ENCODE measurements around the gene SART1. TPM values are rescaled to one million over a fixed set of nuclear protein-coding genes. Genes with fewer than 3 reads are reported as not detected.
A peak's percentile ranks its signal among the peaks of the same experiment; 100 is the strongest.

Gene SART1
- total RNA-seq, 1 donor from 2014 or later: 98.5 TPM

- H3K4me1 Mint-ChIP-seq (ENCODE audit: low read depth): no peaks in the 10 kb centered on the region
- intact Hi-C loops (cut with micrococcal nuclease): no loop called here
- no peak for DNase-seq (ENCODE audit: low spot score)
- H3K27ac Mint-ChIP-seq: no peak overlapping the region
- no peak overlapping the region for H3K4me3 Mint-ChIP-seq (ENCODE audit: low read depth)
- H3K9me3 Mint-ChIP-seq: no peaks in the 10 kb centered on the region
- H3K36me3 Mint-ChIP-seq (ENCODE audit: low read depth): peaks cover 52% of the 10 kb centered on the region
- H3K27me3 Mint-ChIP-seq (ENCODE audit: low read depth): no peaks in the 10 kb centered on the region
Observed at GRCh38 chr11:65977621-65978390, 16.3 kb downstream of the SART1 start.

DNA sequence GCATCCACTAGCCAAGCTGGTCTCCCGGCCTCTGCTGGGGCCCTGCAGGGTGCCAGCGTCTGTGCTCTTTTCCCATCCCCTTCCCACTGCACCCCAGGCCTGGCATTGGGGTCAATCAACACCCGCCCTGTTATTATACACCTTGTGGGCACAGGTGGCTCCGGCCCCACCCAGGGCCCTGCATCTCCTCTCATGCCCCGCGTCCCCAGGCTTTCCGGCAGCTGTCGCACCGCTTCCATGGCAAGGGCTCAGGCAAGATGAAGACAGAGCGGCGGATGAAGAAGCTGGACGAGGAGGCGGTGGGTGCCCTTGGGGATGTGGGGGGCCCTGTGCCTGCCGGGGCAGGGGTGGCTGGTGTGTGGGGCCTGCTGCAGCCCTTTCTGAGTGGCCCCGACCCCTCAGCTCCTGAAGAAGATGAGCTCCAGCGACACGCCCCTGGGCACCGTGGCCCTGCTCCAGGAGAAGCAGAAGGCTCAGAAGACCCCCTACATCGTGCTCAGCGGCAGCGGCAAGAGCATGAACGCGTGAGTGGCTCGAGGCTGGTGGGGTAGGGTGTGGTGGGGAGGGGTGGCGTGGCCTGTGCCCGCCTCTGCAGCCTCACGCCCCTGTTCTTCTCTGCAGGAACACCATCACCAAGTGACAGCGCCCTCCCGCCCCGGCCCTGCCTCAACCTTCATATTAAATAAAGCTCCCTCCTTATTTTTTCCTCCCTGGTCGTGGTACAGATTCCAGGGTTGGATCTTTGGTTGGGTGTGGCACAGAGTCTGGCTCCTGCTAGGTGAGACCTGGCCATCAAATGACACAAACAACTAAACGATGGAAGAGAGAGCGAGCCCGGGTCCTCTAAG is 17.1 kb downstream of the SART1 start:
- no peaks in the 10 kb centered on the region for H3K4me1 Mint-ChIP-seq (ENCODE audit: low read depth)
- peaks cover 44% of the 10 kb centered on the region for H3K36me3 Mint-ChIP-seq (ENCODE audit: low read depth)
- no peak overlapping the region for H3K4me3 Mint-ChIP-seq (ENCODE audit: low read depth)
- no peaks in the 10 kb centered on the region for H3K9me3 Mint-ChIP-seq
- no peaks in the 10 kb centered on the region for H3K27me3 Mint-ChIP-seq (ENCODE audit: low read depth)
- intact Hi-C loops (cut with micrococcal nuclease): no loop called here
- no peak overlapping the region for H3K27ac Mint-ChIP-seq
- no peak for DNase-seq (ENCODE audit: low spot score)

GRCh38 chr11:65979261-65979759 is 17.8 kb downstream of the SART1 start:
- Mint-ChIP-seq H3K27ac (no peak overlapping the region), H3K4me3 (ENCODE audit: low read depth) (no peak overlapping the region), H3K36me3 (ENCODE audit: low read depth) (peaks cover 40% of the 10 kb centered on the region), H3K27me3 (ENCODE audit: low read depth) (no peaks in the 10 kb centered on the region), H3K9me3 (no peaks in the 10 kb centered on the region), H3K4me1 (ENCODE audit: low read depth) (no peaks in the 10 kb centered on the region)
- intact Hi-C loops (cut with micrococcal nuclease): no loop called here
- no peak for DNase-seq (ENCODE audit: low spot score)

DNA sequence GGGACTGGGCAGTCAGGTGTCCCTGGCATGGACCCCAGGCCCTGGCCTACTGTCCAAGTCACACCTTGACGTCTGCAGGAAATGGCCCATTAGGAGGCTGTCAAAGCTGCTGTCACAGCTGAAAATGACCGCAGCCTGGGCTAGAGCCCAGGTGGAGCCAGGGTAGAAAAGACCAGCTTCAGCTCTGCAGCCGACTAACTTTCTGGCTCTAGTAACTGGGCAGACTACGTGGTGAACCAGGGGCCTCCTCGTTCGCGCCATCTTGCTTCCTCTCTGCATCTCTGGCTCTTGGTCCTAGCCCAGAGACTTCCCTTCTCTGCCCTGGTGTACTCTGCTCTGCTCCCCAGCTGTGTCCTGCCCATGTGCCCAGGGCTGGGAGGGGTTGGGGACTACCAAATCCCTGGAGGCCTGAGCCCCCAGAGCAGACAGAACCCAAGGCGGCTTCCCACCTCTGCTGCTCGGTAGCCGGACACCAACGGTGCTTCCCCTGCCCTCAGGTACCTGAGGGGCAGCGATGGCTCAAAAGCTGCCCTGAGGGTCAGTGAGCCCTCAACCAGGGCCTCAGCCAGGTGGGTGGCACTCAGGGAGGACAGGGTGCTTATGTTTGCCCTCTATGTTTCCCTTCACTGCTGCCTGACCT is 19.7 kb downstream of the SART1 start:
- H3K36me3 Mint-ChIP-seq (ENCODE audit: low read depth): peaks cover 32% of the 10 kb centered on the region
- no peaks in the 10 kb centered on the region for H3K27me3 Mint-ChIP-seq (ENCODE audit: low read depth)
- intact Hi-C loops (cut with micrococcal nuclease): no loop called here
- H3K4me3 Mint-ChIP-seq (ENCODE audit: low read depth): no peak overlapping the region
- H3K27ac Mint-ChIP-seq: no peak overlapping the region
- H3K9me3 Mint-ChIP-seq: no peaks in the 10 kb centered on the region
- DNase-seq (ENCODE audit: low spot score): no peak
- H3K4me1 Mint-ChIP-seq (ENCODE audit: low read depth): no peaks in the 10 kb centered on the region

GRCh38 chr11:65981972-65982823 is 20.7 kb downstream of the SART1 start:
- DNase-seq (ENCODE audit: low spot score): no peak
- H3K4me1 Mint-ChIP-seq (ENCODE audit: low read depth): no peaks in the 10 kb centered on the region
- no peaks in the 10 kb centered on the region for H3K9me3 Mint-ChIP-seq
- no peak overlapping the region for H3K4me3 Mint-ChIP-seq (ENCODE audit: low read depth)
- H3K27me3 Mint-ChIP-seq (ENCODE audit: low read depth): no peaks in the 10 kb centered on the region
- H3K36me3 Mint-ChIP-seq (ENCODE audit: low read depth): peaks cover 22% of the 10 kb centered on the region
- intact Hi-C loops (cut with micrococcal nuclease): no loop called here
- no peak overlapping the region for H3K27ac Mint-ChIP-seq

DNA sequence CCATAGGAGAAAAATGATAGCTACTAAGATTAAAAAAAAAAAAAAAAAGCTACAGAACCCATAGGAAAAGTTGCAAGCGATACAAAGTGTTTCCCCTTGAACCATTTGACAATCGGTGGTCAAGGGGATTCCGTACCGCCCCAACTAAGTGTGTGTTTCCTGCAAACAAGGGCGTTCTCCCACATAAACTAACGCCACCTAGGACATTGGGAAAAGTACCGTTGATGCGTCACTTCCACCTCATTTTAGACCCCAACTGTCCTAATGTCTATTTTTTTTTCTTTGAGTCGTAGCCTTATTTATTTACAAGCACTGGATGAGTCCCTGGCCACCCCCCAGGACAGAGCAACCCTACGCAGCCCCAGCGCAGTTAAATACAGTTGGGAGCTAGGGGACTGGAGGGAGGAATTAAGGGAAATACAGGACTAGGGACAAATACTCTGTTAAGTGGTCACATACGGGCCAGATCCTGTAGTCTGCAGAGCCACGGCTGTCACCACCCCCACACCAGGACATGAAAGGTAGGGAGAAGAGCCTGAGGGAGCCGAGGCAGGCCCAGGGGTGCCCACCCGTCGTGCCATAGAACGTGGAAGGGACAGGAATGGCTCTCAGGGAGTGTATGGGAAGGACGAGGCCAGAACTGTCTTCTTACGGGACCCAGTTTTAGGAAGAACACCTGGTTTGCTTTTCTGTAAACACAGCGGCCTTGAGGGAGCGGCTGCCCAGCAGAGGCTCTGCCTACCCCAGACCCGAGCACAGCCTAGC is 21.5 kb downstream of the SART1 start:
- Mint-ChIP-seq H3K4me3 (ENCODE audit: low read depth) (no peak overlapping the region), H3K27me3 (ENCODE audit: low read depth) (no peaks in the 10 kb centered on the region), H3K27ac (no peak overlapping the region), H3K9me3 (no peaks in the 10 kb centered on the region), H3K4me1 (ENCODE audit: low read depth) (no peaks in the 10 kb centered on the region), H3K36me3 (ENCODE audit: low read depth) (peaks cover 17% of the 10 kb centered on the region)
- intact Hi-C loops (cut with micrococcal nuclease): no loop called here
- DNase-seq (ENCODE audit: low spot score): no peak

DNA sequence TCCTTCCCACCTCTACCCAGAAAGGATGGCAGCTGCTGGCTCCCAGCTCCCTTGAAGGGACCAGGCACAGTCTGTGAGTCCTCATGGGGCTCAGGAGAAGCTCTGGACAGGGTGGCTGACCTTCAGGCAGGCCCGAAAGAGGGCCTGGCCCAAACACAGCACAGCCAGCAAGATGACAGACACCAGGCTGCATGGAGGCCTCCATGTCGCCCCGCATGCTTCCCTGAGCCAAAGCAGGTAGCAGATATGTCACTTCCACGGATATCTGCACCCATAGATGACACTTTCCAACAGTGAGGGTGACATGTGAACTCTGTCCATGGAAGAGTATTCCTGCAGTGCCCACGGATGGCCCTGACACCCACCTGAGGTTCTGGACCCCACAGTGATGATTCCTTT is 22.1 kb downstream of the SART1 start:
- H3K4me3 Mint-ChIP-seq (ENCODE audit: low read depth): no peak overlapping the region
- intact Hi-C loops (cut with micrococcal nuclease): no loop called here
- no peak for DNase-seq (ENCODE audit: low spot score)
- no peaks in the 10 kb centered on the region for H3K4me1 Mint-ChIP-seq (ENCODE audit: low read depth)
- H3K9me3 Mint-ChIP-seq: no peaks in the 10 kb centered on the region
- H3K36me3 Mint-ChIP-seq (ENCODE audit: low read depth): peaks cover 13% of the 10 kb centered on the region
- H3K27me3 Mint-ChIP-seq (ENCODE audit: low read depth): no peaks in the 10 kb centered on the region
- H3K27ac Mint-ChIP-seq: no peak overlapping the region

- Mint-ChIP-seq H3K27me3 (ENCODE audit: low read depth) (no peaks in the 10 kb centered on the region), H3K27ac (no peak overlapping the region), H3K36me3 (ENCODE audit: low read depth) (peaks cover 6% of the 10 kb centered on the region), H3K4me1 (ENCODE audit: low read depth) (peaks cover 5% of the 10 kb centered on the region), H3K4me3 (ENCODE audit: low read depth) (no peak overlapping the region), H3K9me3 (no peaks in the 10 kb centered on the region)
- intact Hi-C loops (cut with micrococcal nuclease): no loop called here
- DNase-seq (ENCODE audit: low spot score): no peak
Observed at GRCh38 chr11:65987336-65987735, 25.8 kb downstream of the SART1 start.

GRCh38 chr11:65988791-65989592 is 27.5 kb downstream of the SART1 start:
- H3K36me3 Mint-ChIP-seq (ENCODE audit: low read depth): peaks cover 6% of the 10 kb centered on the region
- H3K4me1 Mint-ChIP-seq (ENCODE audit: low read depth): peaks cover 5% of the 10 kb centered on the region
- H3K9me3 Mint-ChIP-seq: no peaks in the 10 kb centered on the region
- H3K4me3 Mint-ChIP-seq (ENCODE audit: low read depth): no peak overlapping the region
- DNase-seq (ENCODE audit: low spot score): peak; percentile 89
- intact Hi-C loops (cut with micrococcal nuclease): loop anchor here (1.0 kb wide), 7 partner anchors 13 to 283 kb away; partner anchors contain the start of genes AP5B1, BANF1, EIF1AD and FIBP
- H3K27ac Mint-ChIP-seq: peak overlapping the region; percentile 85
- H3K27me3 Mint-ChIP-seq (ENCODE audit: low read depth): no peaks in the 10 kb centered on the region

- Mint-ChIP-seq H3K4me3 (ENCODE audit: low read depth) (no peak overlapping the region), H3K4me1 (ENCODE audit: low read depth) (peaks cover 7% of the 10 kb centered on the region), H3K9me3 (no peaks in the 10 kb centered on the region), H3K27me3 (ENCODE audit: low read depth) (no peaks in the 10 kb centered on the region), H3K36me3 (ENCODE audit: low read depth) (peaks cover 17% of the 10 kb centered on the region), H3K27ac (no peak overlapping the region)
- intact Hi-C loops (cut with micrococcal nuclease): no loop called here
- DNase-seq (ENCODE audit: low spot score): no peak
Observed at GRCh38 chr11:65992056-65992455, 30.5 kb downstream of the SART1 start.

DNA sequence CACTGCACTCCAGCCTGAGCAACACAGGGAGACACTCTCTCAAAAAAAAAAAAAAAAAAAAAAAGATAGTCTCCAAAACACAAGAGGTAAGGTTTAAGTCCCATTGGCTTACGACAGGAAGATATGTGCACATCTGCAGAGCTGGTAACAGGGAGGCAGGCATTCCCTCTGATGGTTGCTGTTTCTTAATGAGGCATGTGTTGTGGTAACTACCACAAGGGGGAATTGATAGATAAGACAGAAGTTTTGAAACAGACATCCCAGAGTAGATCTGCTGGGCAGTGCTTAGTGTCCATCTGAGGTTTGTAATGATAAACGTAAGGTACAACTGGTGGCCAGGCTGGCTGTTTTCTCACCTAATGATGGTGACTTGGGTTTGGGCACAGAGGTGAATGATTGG is 35.8 kb downstream of the SART1 start:
- H3K4me3 Mint-ChIP-seq (ENCODE audit: low read depth): no peak overlapping the region
- no peaks in the 10 kb centered on the region for H3K27me3 Mint-ChIP-seq (ENCODE audit: low read depth)
- H3K4me1 Mint-ChIP-seq (ENCODE audit: low read depth): peaks cover 13% of the 10 kb centered on the region
- H3K27ac Mint-ChIP-seq: no peak overlapping the region
- peaks cover 57% of the 10 kb centered on the region for H3K36me3 Mint-ChIP-seq (ENCODE audit: low read depth)
- DNase-seq (ENCODE audit: low spot score): no peak
- no peaks in the 10 kb centered on the region for H3K9me3 Mint-ChIP-seq
- intact Hi-C loops (cut with micrococcal nuclease): no loop called here
